GM21619 (cell line): ENCODE measurements around the gene C19orf18.
A peak's percentile ranks its signal among the peaks of the same experiment; 100 is the strongest.
"Not testable (repeated sequence)": the region's sequence is repeated elsewhere in the genome, so short reads cannot be mapped to it uniquely, and the experiment has no call there.

Experiments
- ATAC-seq: cut with Tn5 transposase; IDR thresholded peaks from one replicate; pipeline ENCODE4 v1.9.1; 2021; ENCODE audit not compliant: unreplicated experiment

C19orf18 gene

DNA sequence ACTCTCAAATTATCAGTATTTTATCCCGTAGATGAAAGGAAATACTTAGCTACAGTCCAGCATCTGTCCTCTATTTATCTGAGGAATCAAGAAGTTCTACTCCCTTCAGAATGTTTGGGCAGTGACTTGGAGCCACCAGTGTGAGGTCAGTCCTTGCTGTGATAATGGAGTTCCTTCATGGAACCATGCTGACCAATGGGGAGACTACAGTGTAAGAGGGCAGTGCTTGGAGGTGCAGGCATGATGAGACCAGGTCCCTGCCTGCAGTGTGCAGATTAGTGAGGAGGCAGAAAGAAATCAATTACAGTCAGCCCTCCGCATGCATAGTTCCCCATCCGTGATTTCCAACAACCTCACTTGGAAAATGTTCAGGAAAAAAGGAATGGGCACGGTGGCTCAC lies at the start of gene C19orf18:
C19orf18 (minus strand) TSS at position 101 of the 400 bp plus-strand sequence. CDS start 102 bp downstream, outside the sequence.
- no peak for ATAC-seq

DNA sequence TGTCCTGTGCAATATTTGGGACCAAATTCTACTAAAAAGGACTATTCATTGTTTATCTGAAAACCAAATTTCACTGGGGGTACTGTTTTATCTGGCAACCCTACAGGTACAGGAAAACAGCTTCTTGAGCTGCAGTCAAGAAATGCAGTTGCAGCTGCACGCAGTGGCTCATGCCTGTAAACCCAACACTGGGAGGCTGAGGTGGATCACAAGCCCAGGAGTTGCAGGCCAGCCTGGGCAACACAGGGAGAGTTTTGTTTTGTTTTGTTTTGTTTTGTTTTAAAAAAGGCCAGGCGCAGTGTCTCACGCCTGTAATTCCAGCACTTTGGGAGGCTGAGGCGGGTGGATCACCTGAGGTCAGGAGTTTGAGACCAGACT lies 47.9 kb upstream of the C19orf18 start:
- no peak for ATAC-seq

DNA sequence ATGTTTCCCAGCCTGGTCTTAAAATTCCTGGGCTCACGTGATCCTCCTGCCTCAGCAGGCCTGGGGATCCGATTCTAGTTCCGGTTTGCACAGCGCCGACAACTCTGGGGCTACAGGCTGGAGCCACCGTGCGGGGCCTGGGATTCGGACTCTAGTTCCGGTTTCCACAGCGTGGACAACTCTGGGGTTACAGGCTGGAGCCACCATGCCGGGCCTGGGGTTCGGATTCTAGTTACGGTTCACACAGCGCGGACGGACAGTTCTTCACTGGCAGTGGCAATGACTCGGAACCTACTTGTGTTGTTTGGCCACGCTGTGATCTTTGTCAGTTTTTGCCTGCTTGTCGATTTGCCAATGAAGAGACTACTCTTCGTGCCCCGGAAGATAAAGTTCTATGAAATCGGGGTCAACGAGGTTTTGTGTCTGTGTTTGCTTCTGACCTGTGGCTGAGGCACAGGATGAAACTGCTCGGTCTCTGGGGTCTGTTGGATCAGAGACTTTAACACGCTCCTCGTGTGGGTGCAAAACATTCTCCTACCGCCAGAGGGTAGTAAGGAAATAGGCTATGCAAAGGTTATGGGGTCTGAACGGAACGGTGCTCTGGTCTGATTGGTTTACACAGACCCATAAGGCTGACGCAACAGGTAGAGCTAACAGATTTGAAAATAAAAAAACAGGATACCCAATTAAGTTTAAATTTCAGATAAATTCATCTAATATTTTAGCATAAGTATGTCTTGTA lies 47.4 kb upstream of the C19orf18 start:
- ATAC-seq, result no peak

DNA sequence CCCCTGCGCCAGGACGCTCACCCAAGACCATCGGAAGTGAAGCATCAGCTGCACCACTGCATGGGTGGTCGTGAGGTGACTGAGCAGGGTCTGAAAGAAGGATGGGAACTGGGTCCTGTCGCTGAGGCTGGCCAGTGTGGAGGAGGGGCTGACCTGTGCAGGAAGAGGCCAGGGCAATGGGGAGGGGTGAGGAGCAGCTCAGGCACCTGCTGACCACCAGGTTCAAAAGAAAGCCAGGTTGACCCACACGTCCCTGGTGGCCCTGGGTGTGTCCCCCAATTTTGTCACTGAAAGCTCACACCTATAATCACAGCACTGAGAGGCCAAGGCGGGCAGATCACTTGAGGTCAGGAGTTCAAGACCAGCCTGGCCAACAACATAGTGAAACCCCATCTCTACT lies 45.8 kb upstream of the C19orf18 start:
- ATAC-seq, result no peak

DNA sequence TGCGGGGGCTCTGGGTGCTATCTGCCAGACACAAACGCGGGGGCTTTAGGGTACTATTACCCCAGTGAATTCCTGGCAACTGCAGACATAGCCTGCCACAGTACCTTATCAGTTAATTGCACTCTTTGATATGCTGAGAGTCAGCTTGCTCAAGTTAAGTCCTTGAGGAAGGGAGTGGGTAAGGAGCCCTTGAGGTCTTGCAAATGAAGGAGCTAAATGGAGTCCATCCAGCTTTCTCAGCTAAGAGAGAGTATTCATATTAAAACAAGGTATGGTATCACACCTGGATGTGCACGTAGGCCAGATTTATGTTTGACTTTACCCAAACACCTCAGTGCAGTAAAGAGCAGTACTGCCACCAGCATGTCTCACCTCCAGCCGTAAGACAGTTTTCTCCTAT lies 39.8 kb upstream of the C19orf18 start:
- no peak for ATAC-seq

DNA sequence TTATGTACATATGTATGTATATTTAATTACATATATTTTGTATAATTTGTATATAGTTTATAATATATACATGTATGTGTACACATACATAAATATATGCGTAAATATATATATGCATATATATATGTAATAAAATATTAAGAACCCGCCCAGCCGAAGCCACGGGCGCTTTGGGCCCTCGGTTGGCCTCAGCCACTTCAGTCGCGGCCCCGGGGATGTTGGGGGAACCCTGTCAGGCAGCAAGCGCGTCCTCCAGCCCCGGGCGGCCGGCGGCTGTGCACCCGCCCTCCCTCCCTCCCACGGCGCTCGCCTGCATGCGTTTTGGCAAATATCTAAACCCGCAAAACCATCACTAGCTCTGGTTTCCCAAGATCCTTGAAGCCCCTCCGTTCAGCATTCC lies 36.2 kb upstream of the C19orf18 start:
- ATAC-seq, result no peak

DNA sequence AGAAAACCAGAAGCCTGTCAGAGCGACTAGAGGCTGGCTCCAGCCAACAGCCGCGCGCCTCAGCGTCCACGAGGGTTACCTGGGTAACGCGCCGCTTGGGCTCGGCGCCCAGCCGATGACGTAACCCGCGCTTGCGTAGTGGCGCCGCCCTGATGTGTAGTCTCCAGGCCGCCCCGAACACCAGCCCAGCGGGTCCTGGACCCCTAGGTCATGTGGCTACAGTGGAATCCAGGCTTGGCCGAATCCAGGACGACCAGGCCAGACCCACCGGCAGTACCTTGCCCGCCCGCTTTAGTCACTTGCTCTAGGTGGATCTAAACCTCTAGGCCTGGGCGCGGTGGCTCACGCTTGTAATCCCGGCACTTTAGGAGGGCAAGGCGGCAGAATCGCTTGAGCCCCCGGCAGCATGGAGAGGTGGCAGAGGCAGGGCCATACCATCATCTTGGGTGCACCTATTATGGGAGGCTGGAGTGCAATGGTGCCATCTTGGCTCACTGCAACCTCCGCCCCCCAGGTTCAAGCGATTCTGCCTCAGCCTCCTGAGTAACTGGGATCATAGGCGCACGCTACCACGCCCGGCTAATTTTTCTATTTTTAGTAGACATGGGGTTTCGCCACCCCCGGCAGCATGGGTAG lies 35.5 kb upstream of the C19orf18 start:
- ATAC-seq, result peak; percentile 76

DNA sequence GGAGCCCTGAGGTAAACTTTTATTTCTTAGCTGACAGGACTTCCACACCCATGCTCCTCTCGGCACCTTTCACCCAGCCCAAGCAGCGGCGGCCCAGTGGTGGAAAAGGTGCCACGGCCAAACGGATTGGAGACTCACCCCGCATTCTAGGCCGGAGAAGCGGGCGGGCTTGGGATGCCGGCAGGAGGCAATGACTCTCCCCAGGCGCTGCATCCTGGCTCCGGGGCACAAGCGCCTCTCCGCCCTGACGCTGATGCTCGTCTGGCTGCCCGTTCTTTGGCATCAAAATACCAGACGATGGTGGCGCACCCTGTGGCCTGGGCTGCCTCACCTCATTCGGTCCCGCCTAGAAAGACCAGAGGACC lies 34.9 kb upstream of the C19orf18 start:
- peak; percentile 13 for ATAC-seq

DNA sequence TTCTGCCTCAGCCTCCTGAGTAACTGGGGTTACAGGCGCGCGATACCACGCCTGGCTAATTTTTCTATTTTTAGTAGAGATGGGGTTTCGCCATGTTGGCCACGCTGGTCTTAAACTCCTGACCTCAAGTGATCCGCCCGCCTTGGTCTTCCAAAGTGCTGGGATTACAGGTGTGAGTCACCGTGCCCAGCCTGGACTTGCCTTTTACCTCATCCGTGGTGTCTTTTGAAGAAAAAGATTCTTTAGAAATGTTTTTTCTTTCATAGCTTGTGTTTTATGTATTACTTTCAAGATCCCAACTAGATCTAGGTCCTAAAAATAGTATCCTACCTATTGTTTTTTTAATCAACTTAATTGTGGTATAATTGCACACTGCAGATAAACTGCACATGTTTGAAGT lies 34.5 kb upstream of the C19orf18 start:
- ATAC-seq, result not testable (repeated sequence)

DNA sequence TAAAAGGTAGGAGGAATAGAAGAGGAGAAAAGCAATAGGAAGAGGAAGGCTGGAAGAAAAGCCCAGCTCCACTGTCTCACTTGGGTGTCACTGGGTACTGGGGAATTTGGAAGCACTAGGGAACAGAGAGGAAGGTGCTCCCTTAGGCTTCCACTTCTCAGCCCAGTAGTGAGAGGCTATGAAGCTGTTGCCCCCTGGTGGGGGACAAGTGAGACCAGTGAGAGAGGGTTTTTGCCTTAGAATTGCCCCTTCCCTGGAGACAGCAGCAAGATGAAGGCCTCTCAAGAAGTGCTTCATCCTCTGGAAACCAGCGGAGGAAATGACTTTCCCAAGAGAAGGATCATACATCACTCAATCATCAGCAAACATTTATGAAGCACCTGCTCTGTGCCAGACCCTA lies 33.0 kb upstream of the C19orf18 start:
- ATAC-seq, result no peak

DNA sequence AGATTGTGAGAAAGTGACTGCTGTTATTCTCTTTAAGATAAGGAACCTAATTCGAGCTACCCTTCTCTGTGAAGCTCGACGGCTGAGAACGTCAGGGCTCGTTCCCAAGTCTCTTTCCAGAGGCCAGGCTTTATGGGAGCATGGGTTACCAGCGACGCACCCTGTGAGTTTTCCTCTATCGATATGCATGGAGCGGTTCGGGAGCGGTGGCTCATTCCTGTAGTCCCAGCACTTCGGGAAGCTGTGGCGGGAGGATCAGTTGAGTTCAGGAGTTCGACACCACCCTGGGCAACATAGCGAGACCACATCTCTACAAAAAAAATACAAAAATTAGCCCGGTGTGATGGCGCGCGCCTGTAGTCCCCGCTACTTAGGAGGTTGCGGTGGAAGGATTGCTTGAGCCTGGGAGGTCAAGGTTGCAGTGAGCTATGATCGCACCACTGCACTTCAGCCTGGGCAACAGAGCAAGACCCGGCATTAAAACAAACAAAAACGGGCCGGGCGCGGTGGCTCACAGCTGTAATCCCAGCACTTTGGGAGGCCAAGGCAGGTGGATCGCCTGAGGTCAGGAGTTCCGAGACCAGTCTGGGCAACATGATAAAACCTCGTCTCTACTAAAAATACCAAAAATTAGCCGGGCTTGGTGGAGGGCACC lies 29.0 kb upstream of the C19orf18 start:
- no peak for ATAC-seq

DNA sequence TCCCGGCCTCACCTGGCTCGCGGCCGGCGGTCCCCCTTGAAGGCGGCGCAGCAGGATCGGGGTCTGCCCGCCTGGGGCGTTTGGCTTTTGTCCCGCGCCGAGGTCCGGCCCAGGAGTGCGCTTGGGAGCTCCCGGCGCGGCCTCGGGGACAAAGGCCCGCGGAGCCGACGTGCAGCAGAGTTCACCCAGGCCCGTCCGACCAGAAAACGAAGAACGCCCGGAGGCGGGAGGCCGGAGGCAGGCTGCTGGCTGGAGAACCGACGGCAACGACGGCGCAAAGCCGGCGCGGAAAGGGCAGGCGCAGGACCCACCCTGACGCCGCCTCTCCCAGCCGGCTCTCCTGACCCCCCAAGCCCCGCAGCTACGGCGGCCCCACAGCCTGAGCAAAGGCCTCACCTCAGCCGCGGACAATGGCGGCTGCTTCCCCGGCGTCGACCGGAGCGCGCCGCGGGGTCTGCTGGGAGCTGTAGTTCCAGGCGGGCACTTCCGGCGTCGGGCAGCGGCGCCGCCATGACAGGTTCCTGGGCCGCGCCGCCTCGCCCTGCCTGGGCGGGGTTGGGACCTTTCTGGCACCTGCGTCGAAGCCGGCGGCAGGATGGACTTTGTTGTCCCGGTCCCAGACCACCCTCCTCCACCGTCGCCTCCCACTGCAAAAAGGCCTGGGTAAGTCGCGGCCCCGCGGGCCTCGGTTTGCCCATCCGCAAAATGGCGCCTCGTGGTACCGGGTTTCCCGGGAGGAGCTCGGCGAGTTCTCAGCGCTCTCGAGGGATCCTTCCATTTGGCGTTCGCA lies 28.2 kb upstream of the C19orf18 start, which contains the start of gene ZNF606:
ZNF606 (minus strand) TSS at position 437 of the 790 bp plus-strand sequence. CDS start 1,501 bp downstream, outside the sequence.
- ATAC-seq, result peak; percentile 92

DNA sequence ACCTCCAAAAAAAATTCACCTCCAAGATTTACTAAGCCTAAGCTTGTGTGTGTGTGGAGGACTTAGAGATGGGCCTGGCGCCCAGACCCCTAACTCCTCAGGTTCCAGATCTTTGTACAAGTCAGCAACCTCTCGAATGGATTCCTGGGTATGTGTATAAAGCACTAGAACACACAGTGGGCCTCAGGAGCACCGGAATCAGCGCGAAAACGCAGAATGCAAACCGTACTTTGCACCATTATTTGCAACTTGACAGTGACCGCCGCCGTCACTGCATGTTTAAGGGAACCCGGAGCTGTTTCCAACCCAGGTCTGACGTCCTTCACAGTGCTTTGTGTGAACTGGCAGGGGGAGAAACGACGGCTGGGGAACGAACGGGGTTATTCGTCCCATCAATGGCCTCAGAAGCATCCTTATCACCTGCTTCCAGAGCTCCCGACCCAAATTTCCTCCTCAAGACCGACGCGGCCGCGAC lies 27.6 kb upstream of the C19orf18 start:
- ATAC-seq, result peak; percentile 7

DNA sequence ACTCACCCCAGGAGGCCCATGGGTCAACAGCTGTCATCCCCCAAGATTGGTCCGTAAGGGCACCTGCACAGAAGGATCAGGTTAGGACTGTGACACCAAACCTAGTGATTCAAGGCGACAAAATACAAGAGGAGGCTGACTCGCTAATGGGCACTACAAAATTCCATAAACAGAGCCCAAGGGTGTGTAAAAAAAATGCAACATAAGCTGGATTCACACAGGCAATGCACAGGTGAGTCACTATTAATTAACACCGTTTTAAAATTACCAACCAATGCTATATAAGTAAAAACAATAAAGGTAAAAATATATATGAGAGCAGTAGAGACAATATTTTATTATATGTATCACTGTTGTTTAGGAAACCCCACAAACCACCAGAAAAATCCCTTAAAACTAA lies 26.3 kb upstream of the C19orf18 start:
- no peak for ATAC-seq

DNA sequence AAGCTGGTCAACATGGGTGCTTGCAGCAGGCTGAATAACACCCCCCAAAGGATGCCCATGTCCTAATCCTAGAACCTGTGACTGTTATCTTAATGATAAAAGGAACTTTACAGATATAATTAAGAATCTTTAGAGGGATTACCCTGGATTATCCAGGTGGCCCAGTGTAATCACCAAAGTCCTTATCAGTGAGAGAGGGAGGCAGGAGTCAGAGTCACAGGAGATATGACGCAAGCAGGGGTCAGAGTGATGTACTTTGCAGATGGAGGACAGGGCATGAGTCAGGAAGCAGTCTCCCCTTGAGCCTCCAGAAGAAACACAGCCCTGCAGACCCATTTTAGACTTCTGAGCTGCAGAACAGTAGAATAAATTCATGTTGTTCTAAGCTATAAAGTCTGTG lies 18.5 kb upstream of the C19orf18 start:
- no peak for ATAC-seq

DNA sequence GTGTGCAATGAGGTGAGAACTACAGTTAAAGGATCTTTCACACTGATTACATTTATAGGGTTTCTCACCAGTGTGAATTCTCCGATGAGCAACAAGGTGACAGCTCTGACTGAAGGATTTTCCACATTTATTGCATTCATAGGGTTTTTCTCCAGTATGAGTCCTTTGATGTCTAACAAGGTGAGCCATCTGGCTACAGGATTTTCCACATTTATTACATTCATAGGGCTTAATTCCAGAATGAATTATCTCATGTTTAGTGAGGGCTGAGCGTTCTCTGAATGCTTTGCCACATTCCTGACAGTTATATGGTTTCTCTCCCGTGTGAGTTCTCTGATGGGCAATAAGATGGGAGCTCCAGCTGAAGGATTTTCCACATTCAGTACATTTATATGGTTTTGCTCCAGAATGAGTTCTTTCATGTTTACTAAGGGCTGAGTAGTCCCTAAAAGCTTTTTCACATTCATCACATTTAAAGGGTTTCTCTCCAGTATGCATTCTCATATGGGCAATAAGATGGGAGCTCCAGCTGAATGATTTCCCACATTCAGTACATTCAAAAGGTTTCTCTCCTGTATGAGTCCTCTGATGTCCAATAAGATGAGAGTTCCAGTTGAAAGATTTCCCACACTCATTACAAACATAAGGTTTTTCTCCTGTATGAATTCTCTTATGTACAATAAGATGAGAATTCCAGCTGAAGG lies 4.4 kb upstream of the C19orf18 start:
- no peak for ATAC-seq

DNA sequence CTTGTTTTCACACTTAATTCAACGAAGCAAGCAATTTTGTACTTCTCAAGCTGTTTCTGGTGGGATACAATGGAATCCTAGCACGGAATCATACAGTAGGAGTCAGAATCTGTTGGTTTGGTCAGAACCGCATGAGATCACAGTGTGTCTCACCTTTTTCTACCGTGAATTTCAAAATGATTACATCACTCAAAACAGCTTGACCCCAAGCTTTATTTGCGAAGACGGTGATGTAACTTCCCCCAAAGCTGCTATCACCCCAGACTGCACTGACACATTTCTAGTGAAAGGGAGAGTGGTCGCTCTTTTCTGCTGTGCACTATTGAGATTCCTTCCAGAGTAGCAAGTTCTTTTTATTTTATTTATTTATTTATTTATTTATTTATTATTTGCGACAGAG lies 9.6 kb downstream of the C19orf18 start:
- ATAC-seq, result no peak

DNA sequence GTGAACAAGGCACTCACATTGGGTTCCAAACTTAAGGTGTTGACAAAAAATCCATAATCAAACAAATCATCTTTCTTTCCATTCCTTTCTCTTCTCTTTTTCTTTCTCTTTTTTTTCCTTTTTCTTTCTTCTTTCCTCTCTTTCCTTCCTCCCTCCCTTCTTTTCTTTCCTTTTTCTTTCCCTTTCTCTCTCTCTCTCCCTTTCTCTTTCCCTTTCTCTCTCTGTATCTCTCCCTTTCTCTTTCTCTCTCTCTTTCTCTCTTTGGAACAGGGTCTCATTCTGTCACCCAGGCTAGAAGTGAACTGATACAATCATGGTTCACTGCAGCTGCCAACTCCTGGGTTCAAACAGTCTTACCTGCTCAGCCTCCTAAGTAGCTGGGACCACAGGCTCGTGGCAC lies 12.5 kb downstream of the C19orf18 start:
- ATAC-seq, result no peak

DNA sequence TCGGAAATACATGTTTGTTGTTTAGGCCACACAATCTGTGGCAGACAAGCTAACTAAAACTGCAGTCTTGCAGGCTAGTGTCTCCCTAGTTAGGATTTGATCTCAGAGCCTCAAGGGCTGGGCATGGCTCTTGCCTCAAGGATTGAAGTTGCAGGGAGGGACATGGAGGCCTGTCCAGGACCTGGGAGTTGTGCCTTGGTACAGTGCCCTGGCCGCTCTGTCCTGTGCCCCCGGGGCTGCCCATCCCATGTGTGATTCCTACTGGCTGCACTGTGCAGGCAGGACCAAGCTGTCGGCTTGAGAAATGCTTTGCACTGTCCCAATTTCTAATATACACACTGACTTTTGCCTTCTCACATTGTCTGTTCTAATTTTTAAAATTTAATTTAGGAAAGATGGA lies 19.3 kb downstream of the C19orf18 start:
- ATAC-seq, result no peak

DNA sequence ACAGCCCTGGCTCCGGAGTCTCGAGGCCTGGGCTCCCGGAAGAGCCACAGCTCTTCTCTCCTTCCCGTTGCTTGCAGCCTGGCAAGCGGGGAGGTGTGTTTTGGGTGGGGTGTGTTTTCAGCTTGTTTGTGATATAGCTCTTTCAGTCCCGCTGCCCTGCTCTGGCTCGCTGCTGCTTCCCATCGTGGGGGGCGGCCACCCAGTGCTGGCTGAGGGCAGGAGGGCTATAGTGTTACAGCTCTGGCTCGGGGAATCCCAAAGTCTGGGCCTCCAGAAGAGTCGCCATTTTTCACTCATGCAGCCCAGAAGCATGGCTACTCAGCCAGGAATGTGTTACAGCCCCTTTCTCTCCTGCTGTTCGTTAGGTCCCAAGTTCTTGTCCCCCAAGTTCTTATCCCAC lies 24.6 kb downstream of the C19orf18 start:
- no peak for ATAC-seq

DNA sequence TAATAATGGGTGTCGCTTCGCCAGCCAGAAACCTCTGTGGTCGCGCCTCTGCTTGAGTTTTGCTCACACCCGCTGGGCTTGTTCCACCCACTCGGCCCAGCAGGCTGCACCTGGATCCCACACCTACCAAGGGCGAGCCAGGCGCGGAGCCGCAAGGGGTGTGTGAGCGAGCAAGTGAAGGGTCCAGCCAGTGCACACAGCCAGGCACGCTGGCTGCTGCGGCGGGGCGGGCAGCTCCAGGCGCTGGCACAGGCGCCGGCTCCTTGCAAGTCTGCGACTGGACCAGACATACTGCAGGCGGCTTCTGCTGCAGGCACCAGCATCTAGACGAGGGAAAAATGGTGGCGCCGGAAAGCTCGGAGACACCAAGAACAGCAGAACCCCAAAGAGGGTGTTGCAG lies 25.0 kb downstream of the C19orf18 start:
- ATAC-seq, result no peak
